NCI-H446 treated with DMSO at 0.1 percent for 48 hours (cell line): ENCODE data around the gene ERBB4.

Experiments
- DNase-seq: peaks from one replicate; lab custom pipeline; 2025; lab: John Stamatoyannopoulos, UW

Gene ERBB4

GRCh38 chr2:211473116-211473515 lies 1065.5 kb downstream of the ERBB4 start:
- peak; percentile 44 for DNase-seq

- no peak for DNase-seq
Measured at GRCh38 chr2:211469664-211470059, 1068.9 kb downstream of the ERBB4 start.

GRCh38 chr2:211468877-211469663 lies 1069.5 kb downstream of the ERBB4 start:
- DNase-seq, result no peak

GRCh38 chr2:211468217-211468616 lies 1070.4 kb downstream of the ERBB4 start:
- DNase-seq, result no peak

GRCh38 chr2:211463397-211463796 lies 1075.2 kb downstream of the ERBB4 start:
- no peak for DNase-seq

GRCh38 chr2:211458974-211459373 lies 1079.6 kb downstream of the ERBB4 start:
- no peak for DNase-seq

- no peak for DNase-seq
Measured at GRCh38 chr2:211457325-211457724, 1081.3 kb downstream of the ERBB4 start.

- DNase-seq, result peak; percentile 49
Measured at GRCh38 chr2:211455216-211455841, 1083.3 kb downstream of the ERBB4 start.

GRCh38 chr2:211454679-211455078 lies 1083.9 kb downstream of the ERBB4 start:
- DNase-seq, result peak; percentile 43

- no peak for DNase-seq
Measured at GRCh38 chr2:211453311-211453887, 1085.2 kb downstream of the ERBB4 start.

- DNase-seq, result no peak
Measured at GRCh38 chr2:211451642-211452041, 1087.0 kb downstream of the ERBB4 start.

GRCh38 chr2:211449819-211450218 lies 1088.8 kb downstream of the ERBB4 start:
- DNase-seq, result no peak

GRCh38 chr2:211447548-211447947 lies 1091.1 kb downstream of the ERBB4 start:
- no peak for DNase-seq

- no peak for DNase-seq
Measured at GRCh38 chr2:211440107-211440506, 1098.5 kb downstream of the ERBB4 start.

GRCh38 chr2:211439011-211439410 lies 1099.6 kb downstream of the ERBB4 start:
- DNase-seq, result peak; percentile 27

- no peak for DNase-seq
Measured at GRCh38 chr2:211437396-211437795, 1101.2 kb downstream of the ERBB4 start.

- DNase-seq, result no peak
Measured at GRCh38 chr2:211436182-211436581, 1102.4 kb downstream of the ERBB4 start.

- no peak for DNase-seq
Measured at GRCh38 chr2:211435331-211435730, 1103.3 kb downstream of the ERBB4 start.

- no peak for DNase-seq
Measured at GRCh38 chr2:211434773-211435172, 1103.8 kb downstream of the ERBB4 start.

- no peak for DNase-seq
Measured at GRCh38 chr2:211429256-211429920, 1109.2 kb downstream of the ERBB4 start.

- no peak for DNase-seq
Measured at GRCh38 chr2:211426240-211426639, 1112.4 kb downstream of the ERBB4 start.

- DNase-seq, result no peak
Measured at GRCh38 chr2:211423018-211423417, 1115.6 kb downstream of the ERBB4 start.

GRCh38 chr2:211417544-211417943 lies 1121.1 kb downstream of the ERBB4 start:
- no peak for DNase-seq
